ENCODE results near the gene FGF3.

- no peak for TF ChIP-seq CTCF (optimal IDR thresholded peaks at IDR 0.05 in 1 of 3, IDR thresholded peaks at IDR 0.05 in 1 of 3, conservative IDR thresholded peaks at IDR 0.05 in 1 of 3; ENCODE audit: extremely low read depth in 1 of 3, insufficient read depth in 2 of 3, low read length in 3 of 3)
- no peak for TF ChIP-seq EZH2 (IDR thresholded peaks at IDR 0.05; ENCODE audit: low read length)
These were observed 27.7 kb downstream of the FGF3 start for GRCh38 chr11:69791276-69792180.
